ENCODE measurements around the gene CCDC190.

DNA sequence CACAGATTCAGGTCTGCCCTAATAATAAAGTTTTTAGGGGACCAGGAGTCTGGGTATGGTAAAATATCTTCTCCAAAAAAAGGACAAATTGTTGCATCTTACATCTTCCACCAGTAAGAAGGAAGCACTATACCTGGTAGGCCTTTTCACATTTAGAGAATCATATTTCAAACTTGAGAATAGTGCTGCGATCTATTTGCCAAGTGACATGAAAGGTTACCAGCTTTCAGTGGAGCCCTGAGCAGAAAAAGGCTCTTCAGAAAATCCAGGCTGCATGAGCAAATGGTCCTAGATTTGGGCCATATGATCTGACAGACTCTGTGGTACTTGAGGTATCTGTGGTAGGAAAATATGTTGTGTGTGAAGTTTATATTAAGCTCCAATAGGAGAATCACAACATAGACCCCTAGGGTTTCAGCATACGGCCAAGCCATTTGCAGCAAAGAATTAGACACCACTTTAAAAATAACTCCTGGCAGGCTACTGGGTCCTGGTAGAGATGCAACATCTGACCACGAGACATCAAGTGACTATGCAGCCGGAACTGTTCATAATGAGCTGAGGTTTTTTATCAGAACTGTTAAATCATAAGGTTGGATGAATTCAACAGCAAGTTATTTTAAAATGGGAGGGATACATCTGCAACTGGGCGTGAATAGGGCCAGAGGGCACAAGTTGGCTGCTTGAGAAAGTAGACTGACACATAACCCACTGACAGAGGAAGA, 38.6 kb upstream of the CCDC190 start:
- no peak for TF ChIP-seq ARNT (IDR thresholded peaks at IDR 0.05)
- no peak for TF ChIP-seq SP1 (IDR thresholded peaks at IDR 0.05)
- no peak for TF ChIP-seq HDGF (IDR thresholded peaks at IDR 0.05; ENCODE audit: borderline replicate concordance)
- TF ChIP-seq TARDBP (IDR thresholded peaks at IDR 0.05): no peak
- TF ChIP-seq ELF4 (IDR thresholded peaks at IDR 0.05): no peak
- no peak for TF ChIP-seq FOXM1 (IDR thresholded peaks at IDR 0.05; ENCODE audit: borderline replicate concordance)
- TF ChIP-seq FOXA1 (IDR thresholded peaks at IDR 0.05): no peak
